ENCODE results near the gene PAQR5.

GRCh38 chr15:69390575-69390974, 91.9 kb downstream of the PAQR5 start:
- TF ChIP-seq CTCF (IDR thresholded peaks at IDR 0.05; ENCODE audit: insufficient read depth, low read depth, low read length) (no peak), EZH2 (IDR thresholded peaks at IDR 0.05; ENCODE audit: insufficient read depth, low read length) (no peak)

Measured in astrocyte (in vitro differentiated cells and primary cell).